Glutamatergic neuron (in vitro differentiated cells): Measurements from ENCODE around the gene HEG1. TPM values are rescaled to one million over a fixed set of nuclear protein-coding genes. Genes with fewer than 3 reads are reported as not detected.

Experiments
- DNase-seq: peaks from one replicate; pipeline ENCODE4 v3.0.0; 2022
- H3K27ac Mint-ChIP-seq: one replicate; pipeline ENCODE4 v1.8.0; 2020; ENCODE audit warnings: mild to moderate bottlenecking, mixed read lengths, inconsistent platforms; ENCODE audit not compliant: unreplicated experiment
- H3K27me3 Mint-ChIP-seq: one replicate; pipeline ENCODE4 v1.8.0; 2020; ENCODE audit warnings: mild to moderate bottlenecking, moderate library complexity, mixed read lengths, inconsistent platforms; ENCODE audit not compliant: unreplicated experiment
- H3K36me3 Mint-ChIP-seq: one replicate; pipeline ENCODE4 v1.8.0; 2020; ENCODE audit warnings: mild to moderate bottlenecking, mixed read lengths, inconsistent platforms; ENCODE audit not compliant: unreplicated experiment
- H3K4me1 Mint-ChIP-seq: one replicate; pipeline ENCODE4 v1.8.0; 2020; ENCODE audit warnings: mild to moderate bottlenecking, low read depth, mixed read lengths, inconsistent platforms; ENCODE audit not compliant: unreplicated experiment
- H3K4me3 Mint-ChIP-seq: one replicate; pipeline ENCODE4 v1.8.0; 2020; ENCODE audit warnings: mild to moderate bottlenecking, mixed read lengths, inconsistent platforms; ENCODE audit not compliant: unreplicated experiment
- H3K9me3 Mint-ChIP-seq: one replicate; pipeline ENCODE4 v1.8.0; 2020; ENCODE audit warnings: mild to moderate bottlenecking, moderate library complexity, mixed read lengths, inconsistent platforms; ENCODE audit not compliant: unreplicated experiment
- total RNA-seq: library from RNA; stranded (reverse); fragmentation: NEBNext Ultra II Directional; extraction: Animal tissue kit (Norgen Biotek cat#: 25700); gene quantifications from one replicate; pipeline ENCODE4 v1.2.1, GENCODE V29; 2021; ENCODE audit not compliant: unreplicated experiment
- TF ChIP-seq, protein P1 (sequence below): fragments of 200-600 bp; sonication (generic); IDR thresholded peaks from one replicate; pipeline ENCODE4 v1.5.0; 2021; ENCODE audit not compliant: partially characterized antibody, unreplicated experiment

HEG1 gene
- total RNA-seq, 1 donor from 2014 or later: 32.7 TPM

DNA sequence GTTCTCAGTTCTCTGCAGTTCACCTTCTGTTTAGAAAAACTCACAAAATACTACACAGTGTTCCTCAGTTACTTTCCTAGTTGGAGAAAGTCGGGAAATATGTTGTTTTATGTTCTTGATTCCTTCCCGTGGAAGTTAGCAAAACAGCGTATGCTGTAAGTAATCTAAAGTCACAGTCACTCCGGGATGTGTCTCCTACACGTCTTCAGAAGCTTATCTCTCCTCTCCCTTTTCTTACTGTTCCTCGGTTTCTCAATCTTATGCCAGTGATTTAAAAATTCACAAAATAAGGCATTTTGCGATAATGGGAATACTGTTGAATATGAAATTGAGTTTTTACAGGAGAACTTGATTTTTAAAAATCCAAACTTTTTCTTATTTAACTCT lies 1.7 kb downstream of the HEG1 start:
- H3K27me3 Mint-ChIP-seq: peaks cover 6% of the 10 kb centered on the region
- peak overlapping the region; percentile 59 for H3K27ac Mint-ChIP-seq
- H3K36me3 Mint-ChIP-seq: peaks cover 5% of the 10 kb centered on the region
- peaks cover 55% of the 10 kb centered on the region for H3K4me1 Mint-ChIP-seq
- H3K4me3 Mint-ChIP-seq: peak overlapping the region; percentile 95
- H3K9me3 Mint-ChIP-seq: peaks cover 21% of the 10 kb centered on the region
- no peak for DNase-seq
- TF ChIP-seq, protein P1, sequence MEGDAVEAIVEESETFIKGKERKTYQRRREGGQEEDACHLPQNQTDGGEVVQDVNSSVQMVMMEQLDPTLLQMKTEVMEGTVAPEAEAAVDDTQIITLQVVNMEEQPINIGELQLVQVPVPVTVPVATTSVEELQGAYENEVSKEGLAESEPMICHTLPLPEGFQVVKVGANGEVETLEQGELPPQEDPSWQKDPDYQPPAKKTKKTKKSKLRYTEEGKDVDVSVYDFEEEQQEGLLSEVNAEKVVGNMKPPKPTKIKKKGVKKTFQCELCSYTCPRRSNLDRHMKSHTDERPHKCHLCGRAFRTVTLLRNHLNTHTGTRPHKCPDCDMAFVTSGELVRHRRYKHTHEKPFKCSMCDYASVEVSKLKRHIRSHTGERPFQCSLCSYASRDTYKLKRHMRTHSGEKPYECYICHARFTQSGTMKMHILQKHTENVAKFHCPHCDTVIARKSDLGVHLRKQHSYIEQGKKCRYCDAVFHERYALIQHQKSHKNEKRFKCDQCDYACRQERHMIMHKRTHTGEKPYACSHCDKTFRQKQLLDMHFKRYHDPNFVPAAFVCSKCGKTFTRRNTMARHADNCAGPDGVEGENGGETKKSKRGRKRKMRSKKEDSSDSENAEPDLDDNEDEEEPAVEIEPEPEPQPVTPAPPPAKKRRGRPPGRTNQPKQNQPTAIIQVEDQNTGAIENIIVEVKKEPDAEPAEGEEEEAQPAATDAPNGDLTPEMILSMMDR: no peak

GRCh38 chr3:125053304-125053699 lies 2.5 kb downstream of the HEG1 start:
- Mint-ChIP-seq H3K4me1 (peaks cover 60% of the 10 kb centered on the region), H3K27me3 (peaks cover 6% of the 10 kb centered on the region), H3K9me3 (peaks cover 21% of the 10 kb centered on the region), H3K27ac (peak overlapping the region; percentile 59), H3K4me3 (peak overlapping the region; percentile 95), H3K36me3 (peaks cover 5% of the 10 kb centered on the region)
- TF ChIP-seq, protein P1: no peak
- no peak for DNase-seq

DNA sequence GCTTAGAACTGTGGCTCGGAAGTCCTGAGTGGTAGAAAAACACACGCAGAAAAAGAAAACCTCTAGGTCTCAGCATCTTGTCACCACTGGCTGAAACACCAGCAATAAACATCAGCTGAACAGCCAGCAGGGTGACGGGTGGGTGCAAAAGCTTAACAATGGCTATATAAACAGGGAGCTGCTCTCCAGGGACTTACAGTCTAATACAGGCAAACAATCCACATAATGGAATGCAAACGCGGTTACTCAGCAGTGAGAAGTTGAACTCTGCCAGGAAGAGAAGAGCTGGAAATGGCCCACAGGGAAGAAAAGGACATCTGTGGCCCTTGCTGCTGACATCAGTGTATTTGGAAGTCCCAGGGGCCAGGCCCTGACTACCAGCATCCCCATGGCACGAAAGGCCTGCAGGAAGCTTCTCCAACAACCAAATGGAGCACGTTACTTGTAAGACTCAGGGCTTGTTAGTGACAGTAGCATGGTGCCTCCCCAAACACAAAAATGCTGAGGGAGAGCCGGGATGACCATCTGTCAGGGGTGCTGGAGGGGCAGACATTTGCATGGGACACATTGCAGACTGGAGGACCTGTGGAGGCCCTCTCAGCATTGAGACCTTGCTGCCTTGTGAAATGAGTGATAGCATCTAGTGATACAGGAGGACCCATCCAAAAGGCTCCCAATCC lies 3.0 kb downstream of the HEG1 start:
- peak overlapping the region; percentile 93 for H3K27ac Mint-ChIP-seq
- H3K4me3 Mint-ChIP-seq: peak overlapping the region; percentile 95
- peaks cover 66% of the 10 kb centered on the region for H3K4me1 Mint-ChIP-seq
- peaks cover 21% of the 10 kb centered on the region for H3K9me3 Mint-ChIP-seq
- peaks cover 7% of the 10 kb centered on the region for H3K36me3 Mint-ChIP-seq
- TF ChIP-seq, protein P1: no peak
- peaks cover 6% of the 10 kb centered on the region for H3K27me3 Mint-ChIP-seq
- DNase-seq: peak; percentile 47

DNA sequence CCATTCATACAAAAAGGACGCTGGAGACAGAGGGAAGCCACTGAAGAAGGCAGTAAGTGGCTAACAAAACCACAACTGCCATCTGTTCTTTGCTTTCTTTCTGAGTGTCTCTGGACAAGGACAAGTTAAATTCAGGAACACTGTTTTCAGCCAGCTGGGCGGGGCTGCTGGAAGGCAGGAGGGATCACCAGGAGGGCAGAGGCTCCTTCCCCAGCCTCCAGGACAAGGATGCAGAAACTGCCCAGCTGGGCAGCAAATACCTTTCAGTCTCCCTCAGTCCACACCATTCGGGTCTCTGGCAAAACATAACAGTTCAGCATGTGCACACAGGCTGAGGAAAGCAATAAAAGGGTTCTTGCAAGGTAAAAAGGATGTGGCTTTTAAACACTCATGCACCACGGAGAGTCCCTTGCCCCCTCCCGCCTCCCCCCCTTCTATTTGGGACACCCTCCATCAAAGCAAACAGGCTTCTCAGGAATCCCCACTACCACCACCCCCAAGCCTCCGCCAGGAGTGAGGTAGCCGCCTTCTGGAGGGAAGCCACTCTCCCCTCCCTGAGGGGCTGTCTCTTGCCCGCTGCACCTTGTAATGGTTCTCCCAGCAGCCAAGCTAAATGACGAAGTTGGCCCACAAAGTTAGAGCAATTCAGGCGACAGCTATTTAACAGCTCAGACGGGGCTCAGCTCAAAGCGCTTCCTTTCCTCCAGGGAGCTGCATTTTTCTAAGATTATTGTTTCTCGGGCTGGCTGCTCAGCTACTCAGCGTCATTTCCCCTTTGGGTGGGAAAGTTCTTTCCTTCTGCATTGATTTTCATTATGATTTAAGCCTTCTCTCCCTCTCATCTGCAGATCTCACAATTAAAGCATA lies 3.8 kb downstream of the HEG1 start:
- Mint-ChIP-seq H3K4me3 (peak overlapping the region; percentile 95), H3K9me3 (peaks cover 22% of the 10 kb centered on the region), H3K4me1 (peaks cover 68% of the 10 kb centered on the region), H3K27ac (peak overlapping the region; percentile 93), H3K36me3 (peaks cover 9% of the 10 kb centered on the region), H3K27me3 (peaks cover 6% of the 10 kb centered on the region)
- peak; percentile 55 for DNase-seq
- TF ChIP-seq, protein P1: no peak

GRCh38 chr3:125051205-125051604 lies 4.6 kb downstream of the HEG1 start:
- no peak for DNase-seq
- Mint-ChIP-seq H3K36me3 (peaks cover 9% of the 10 kb centered on the region), H3K4me3 (peak overlapping the region; percentile 71), H3K4me1 (peaks cover 64% of the 10 kb centered on the region), H3K9me3 (peaks cover 22% of the 10 kb centered on the region), H3K27me3 (peaks cover 6% of the 10 kb centered on the region), H3K27ac (peak overlapping the region; percentile 78)
- TF ChIP-seq, protein P1: no peak
